AG04449 (cell line): ENCODE measurements around the gene PUDP.
A peak's percentile ranks its signal among the peaks of the same experiment; 100 is the strongest.

Experiments used
- CTCF ChIA-PET: fragments of 350-600 bp; formaldehyde crosslinking; extraction: SDS; loops from one replicate; lab custom pipeline; 2021; ENCODE audit warnings: antibody characterized with exemption; lab: Yijun Ruan, JAX
- POLR2A ChIA-PET: fragments of 400-600, 350-600 bp; formaldehyde crosslinking; extraction: SDS; loops from one replicate; lab custom pipeline; 2020; ENCODE audit warnings: antibody characterized with exemption, inconsistent platforms; lab: Yijun Ruan, JAX
- DNase-seq: peaks from one replicate; pipeline ENCODE4 v3.0.0-alpha.2; 2010; ENCODE audit warnings: low read depth, low spot score
- H3K4me3 ChIP-seq: 2 replicates; pipeline ENCODE4 v1.5.1; 2011; ENCODE audit warnings: low read depth, mild to moderate bottlenecking, control low read depth, low read length
- TF ChIP-seq, protein P1 (sequence below): IDR thresholded peaks from one replicate; pipeline ENCODE4 v1.5.1; 2011; ENCODE audit warnings: mild to moderate bottlenecking, moderate library complexity, low read length, control low read depth, inconsistent platforms; ENCODE audit not compliant: insufficient read depth; ENCODE audit errors: missing control alignments

PUDP gene

DNA sequence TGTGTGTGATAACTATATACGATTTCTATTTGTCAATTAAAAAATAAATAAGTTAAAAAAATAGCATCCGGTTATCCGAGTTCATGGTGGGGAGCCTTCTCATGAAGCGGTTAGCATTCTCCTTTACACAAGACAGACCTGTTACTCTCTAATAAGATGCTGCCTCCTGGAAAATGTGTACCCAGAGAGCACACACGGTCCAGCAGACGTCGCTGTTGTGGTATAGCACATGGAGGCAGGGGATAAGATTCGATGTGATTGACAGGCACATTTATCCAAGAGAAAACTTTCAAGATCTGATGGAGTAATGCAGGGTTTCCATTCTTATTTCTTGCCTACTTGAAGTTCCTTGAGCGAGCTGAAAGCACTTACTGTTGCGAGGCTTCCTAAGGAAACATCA, 63.1 kb downstream of the PUDP start:
- TF ChIP-seq, protein P1, sequence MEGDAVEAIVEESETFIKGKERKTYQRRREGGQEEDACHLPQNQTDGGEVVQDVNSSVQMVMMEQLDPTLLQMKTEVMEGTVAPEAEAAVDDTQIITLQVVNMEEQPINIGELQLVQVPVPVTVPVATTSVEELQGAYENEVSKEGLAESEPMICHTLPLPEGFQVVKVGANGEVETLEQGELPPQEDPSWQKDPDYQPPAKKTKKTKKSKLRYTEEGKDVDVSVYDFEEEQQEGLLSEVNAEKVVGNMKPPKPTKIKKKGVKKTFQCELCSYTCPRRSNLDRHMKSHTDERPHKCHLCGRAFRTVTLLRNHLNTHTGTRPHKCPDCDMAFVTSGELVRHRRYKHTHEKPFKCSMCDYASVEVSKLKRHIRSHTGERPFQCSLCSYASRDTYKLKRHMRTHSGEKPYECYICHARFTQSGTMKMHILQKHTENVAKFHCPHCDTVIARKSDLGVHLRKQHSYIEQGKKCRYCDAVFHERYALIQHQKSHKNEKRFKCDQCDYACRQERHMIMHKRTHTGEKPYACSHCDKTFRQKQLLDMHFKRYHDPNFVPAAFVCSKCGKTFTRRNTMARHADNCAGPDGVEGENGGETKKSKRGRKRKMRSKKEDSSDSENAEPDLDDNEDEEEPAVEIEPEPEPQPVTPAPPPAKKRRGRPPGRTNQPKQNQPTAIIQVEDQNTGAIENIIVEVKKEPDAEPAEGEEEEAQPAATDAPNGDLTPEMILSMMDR, result no peak
- DNase-seq, result no peak
- ChIA-PET POLR2A (no interaction called here), CTCF (no interaction called here)
- no peak overlapping the region for H3K4me3 ChIP-seq

DNA sequence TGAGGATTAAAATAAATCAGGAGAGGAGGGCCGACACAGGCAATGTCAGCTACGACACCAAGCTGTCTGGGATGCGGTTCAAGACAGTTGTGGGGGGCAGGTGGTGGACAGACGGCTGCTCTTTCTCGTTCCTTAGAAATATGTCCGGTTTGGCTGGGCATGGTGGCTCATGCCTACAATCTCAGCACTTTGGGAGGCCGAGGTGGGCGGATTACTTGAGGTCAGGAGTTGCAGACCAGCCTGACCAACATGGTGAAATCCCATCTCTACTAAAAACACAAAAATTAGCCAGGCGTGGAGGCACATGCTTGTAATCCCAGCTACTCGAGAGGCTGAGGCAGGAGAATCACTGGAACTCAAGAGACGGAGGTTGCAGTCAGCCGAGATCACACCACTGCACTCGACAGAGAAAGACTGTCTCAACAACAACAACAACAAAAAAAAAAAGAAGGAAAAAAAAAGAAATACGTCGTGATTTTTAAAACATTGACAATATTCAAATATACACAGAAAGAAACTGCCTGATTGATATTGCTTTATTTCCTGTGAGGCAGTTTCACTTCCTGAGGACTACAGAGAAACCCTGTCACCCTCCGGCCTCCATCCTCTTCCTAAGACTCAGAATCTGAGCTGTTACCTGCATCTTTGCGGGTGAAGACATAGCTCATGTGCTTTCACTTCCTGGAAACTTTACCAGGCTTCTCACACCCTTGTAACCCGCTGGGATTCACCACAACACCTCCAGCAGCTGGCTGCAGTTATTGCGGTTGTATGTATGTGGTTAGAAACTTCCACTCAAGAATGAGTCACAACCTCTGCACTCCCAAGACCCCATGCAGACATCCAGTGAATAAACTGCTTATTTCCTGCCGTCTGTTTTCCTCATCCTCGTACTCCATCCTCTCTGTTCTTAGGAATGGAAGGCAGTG, 64.2 kb downstream of the PUDP start:
- ChIA-PET POLR2A (interaction anchor here (0.9 kb wide), 1 partner anchor 19 kb away, joined by 3 read pairs; no protein-coding TSS in a partner anchor), CTCF (no interaction called here)
- H3K4me3 ChIP-seq, result peak overlapping the region; percentile 25
- DNase-seq, result peak; percentile 67
- TF ChIP-seq, protein P1, result no peak

DNA sequence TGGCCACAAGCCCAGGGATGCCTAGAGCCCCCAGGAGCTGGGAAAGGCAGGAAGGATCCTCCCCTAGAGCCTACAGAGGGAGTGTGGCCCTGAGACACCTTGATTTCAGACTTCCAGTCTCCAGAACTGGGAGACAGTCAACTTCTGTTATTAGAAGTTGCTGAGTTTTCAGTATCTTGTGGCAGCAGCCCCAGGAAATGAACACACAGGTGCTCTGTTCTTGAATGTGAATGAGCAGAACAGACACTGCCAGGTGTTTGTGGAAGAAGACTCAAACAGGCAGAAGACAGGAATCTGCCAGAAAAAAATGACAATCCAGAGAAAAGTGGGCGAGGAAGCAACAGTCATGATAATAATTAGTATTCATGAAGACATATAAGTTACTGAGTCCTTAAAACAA, 64.9 kb downstream of the PUDP start:
- ChIA-PET POLR2A (no interaction called here), CTCF (no interaction called here)
- TF ChIP-seq, protein P1, result no peak
- no peak overlapping the region for H3K4me3 ChIP-seq
- DNase-seq, result no peak

DNA sequence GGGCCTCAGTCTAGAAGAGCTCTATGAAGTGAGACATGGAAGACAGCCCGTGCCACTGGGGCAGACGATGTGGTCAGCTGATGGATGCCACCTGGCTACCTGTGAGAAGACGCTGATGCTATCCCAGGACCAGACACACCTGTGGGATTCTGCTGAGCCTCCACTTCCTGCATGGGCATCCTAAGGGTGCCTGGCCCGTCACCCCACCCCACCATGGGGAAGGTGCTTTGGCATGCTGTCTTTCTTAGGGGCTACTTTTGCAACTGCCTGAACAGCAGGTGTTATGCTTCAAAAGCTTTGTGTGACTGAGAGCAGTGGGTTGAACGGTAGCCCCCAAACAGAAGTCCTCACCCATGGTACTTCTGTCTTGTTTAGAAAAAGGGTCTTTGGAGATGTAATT, 65.4 kb downstream of the PUDP start:
- no peak for DNase-seq
- H3K4me3 ChIP-seq, result no peak overlapping the region
- TF ChIP-seq, protein P1, result no peak
- CTCF ChIA-PET, result no interaction called here
- POLR2A ChIA-PET, result no interaction called here

DNA sequence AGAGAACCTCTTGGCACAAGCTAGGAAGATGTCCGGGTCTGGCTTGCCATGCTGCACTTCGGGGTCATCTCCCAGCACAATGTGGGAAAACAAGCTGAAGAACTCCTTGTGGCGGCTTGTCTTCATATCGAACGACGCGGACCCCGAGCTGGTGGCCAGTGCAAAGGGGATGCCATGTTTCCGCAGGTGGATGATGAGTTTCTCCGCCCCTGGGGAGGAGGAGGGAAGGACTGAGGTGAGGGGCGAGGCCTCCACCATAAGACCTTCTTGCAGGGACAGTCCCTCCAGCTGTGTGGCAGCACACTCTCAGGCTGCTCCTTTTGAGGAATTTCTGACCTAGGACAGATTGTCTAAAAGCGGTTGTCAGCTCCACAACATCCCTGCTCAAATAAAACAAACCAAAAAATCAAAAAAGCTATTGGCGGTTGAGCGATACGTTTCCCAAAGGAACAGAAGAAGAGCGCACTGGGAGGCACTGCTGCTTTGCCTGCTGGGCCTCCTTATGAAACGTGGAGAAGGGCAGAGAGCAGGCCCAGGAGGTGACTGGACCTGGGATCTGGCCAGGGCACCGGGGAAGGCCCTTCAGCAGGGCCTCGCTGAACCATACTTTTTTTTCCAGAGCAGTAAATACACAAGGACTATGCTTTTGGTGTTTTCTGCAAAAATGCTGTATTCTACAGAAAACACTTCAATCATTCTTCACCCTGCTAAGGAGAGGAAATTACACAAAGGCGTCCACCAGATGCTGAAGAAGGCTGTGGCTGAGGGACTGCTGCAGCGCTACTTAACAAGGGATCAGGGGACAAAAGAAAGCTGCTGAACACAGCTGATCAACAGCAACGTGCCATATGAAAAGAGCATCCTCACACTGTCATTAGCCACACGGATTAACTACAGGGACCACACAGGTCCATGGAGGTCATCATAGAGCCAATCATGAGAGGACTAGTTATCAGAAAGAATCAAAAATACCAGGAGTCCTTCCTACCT, 70.4 kb downstream of the PUDP start:
- no peak overlapping the region for H3K4me3 ChIP-seq
- TF ChIP-seq, protein P1, result no peak
- POLR2A ChIA-PET, result no interaction called here
- CTCF ChIA-PET, result no interaction called here
- DNase-seq, result no peak
